Heart left ventricle (tissue), 16 donors: ENCODE measurements around the gene GGTLC3. TPM values are rescaled to one million over a fixed set of nuclear protein-coding genes. Genes with fewer than 3 reads are reported as not detected.
"Not testable (repeated sequence)": the region's sequence is repeated elsewhere in the genome, so short reads cannot be mapped to it uniquely, and the experiment has no call there.

ENCODE experiments used
- ATAC-seq, 4 donors: fragments of 200-7000 bp; cut with Tn5 transposase; one replicate each; pipeline ENCODE4 v1.9.1; 2020 to 2022; ENCODE audit warnings: moderate library complexity in 4 of 4, mild to moderate bottlenecking in 3 of 4, moderate number of reproducible peaks in 1 of 4
- DNase-seq, 5 donors: peaks; one replicate each; pipeline ENCODE4 v3.0.0-alpha.2; 2020
- H3K27ac ChIP-seq, 12 donors: fragments of 200-600 bp; sonication (generic) in 4 of 12; one replicate each; pipeline versions ENCODE4 v1.5.0 to v1.8.0; 2016 to 2022; ENCODE audit warnings: mild to moderate bottlenecking in 2 of 12
- H3K27me3 ChIP-seq, 9 donors: fragments of 200-600 bp; sonication (generic) in 2 of 9; one replicate each; pipeline versions ENCODE4 v1.5.1 to v1.8.0; 2016 to 2022; ENCODE audit warnings: mild to moderate bottlenecking in 3 of 9
- H3K36me3 ChIP-seq, 9 donors: fragments of 200-600 bp; sonication (generic) in 2 of 9; one replicate each; pipeline versions ENCODE4 v1.5.0 to v1.8.0; 2018 to 2022; ENCODE audit warnings: mild to moderate bottlenecking in 2 of 9
- H3K4me1 ChIP-seq, 12 donors: fragments of 200-600 bp; sonication (generic) in 4 of 12; one replicate each; pipeline versions ENCODE4 v1.5.0 to v1.8.0; 2016 to 2022; ENCODE audit warnings: mild to moderate bottlenecking in 3 of 12
- H3K4me3 ChIP-seq, 12 donors: fragments of 200-600 bp; sonication (generic) in 4 of 12; one replicate each; pipeline versions ENCODE4 v1.5.0 to v1.8.0; 2017 to 2022; ENCODE audit warnings: mild to moderate bottlenecking in 9 of 12, moderate library complexity in 4 of 12
- H3K9me3 ChIP-seq, 12 donors: fragments of 200-600 bp; sonication (generic) in 4 of 12; one replicate each; pipeline versions ENCODE4 v1.5.0 to v1.8.0; 2016 to 2022; ENCODE audit warnings: mild to moderate bottlenecking in 1 of 12
- WGBS, 4 donors: extraction: QIAGEN DNeasy Blood & Tissue Kit in 2 of 4; methylation state at CpG; one replicate each; pipeline versions ENCODE4 v1.1.5 to v1.1.7; 2013 to 2018; 5-methylcytosine and 5-hydroxymethylcytosine counted together
- intact Hi-C, 10 donors: fragments of 100-400 bp; cut with DNase I; formaldehyde crosslinking; loops; one replicate each; pipeline versions ENCODE4 v1.11.1 to v1.14.2; 2022
- polyA plus RNA-seq, 2 donors: library from polyadenylated mRNA; stranded (reverse); fragments of 200-250 nt; gene quantifications; one replicate each; pipeline ENCODE4 v1.2.3, GENCODE V29; 2013
- total RNA-seq, 9 donors: library from RNA; depleted of rRNA in 2 of 9; stranded (reverse); fragments of >200 nt in 2 of 9; fragmentation: NEBNext Ultra II Directional in 3 of 9; extraction: Animal tissue kit (Norgen Biotek cat#: 25700) in 3 of 9; gene quantifications; one replicate each; pipeline versions ENCODE4 v1.1.0 to v1.2.4, GENCODE V29; 2016 to 2023
- donor health status: ischemic (EF 13 %, LVEDD 7.1; RV severe dilation, severe dysfunction).
- donor health status: healthy with polysubstance abuse.
- donor health status: DM: no; HTN: yes; CAD: no.
- donor health status: DM: no; HTN: no; CAD: no.
- donor health status: ischemic (EF 25% LVEDD 6.9; RV normal size, moderate dysfunction).
- donor health status: ischemic (EF 25% LVEDD 5.7; RV mildly dilated, moderate dysfunction).
- donor health status: healthy.
- donor health status: DM: yes; HTN: yes; CAD: no.
- donor health status: ischemic (EF 35%, LVEDD 5.7; RV mildly dilated, moderate dysfunction).
- donor health status: nonischemic (EF 11% LVEDD 7.7; RV severe dilation, severe dysfunction).
- donor health status: DM: yes; HTN: yes; CAD: no.
- donor health status: PGD.
- donor health status: ischemic (EF 29% LVEDD 5.4; RV normal size, mild dysfunction).
- donor health status: nonischemic (EF 23%, LVEDD 6.1; RV moderate dilation, normal function).

GGTLC3 gene
- total and polyA plus RNA-seq, 11 donors = not detected

DNA sequence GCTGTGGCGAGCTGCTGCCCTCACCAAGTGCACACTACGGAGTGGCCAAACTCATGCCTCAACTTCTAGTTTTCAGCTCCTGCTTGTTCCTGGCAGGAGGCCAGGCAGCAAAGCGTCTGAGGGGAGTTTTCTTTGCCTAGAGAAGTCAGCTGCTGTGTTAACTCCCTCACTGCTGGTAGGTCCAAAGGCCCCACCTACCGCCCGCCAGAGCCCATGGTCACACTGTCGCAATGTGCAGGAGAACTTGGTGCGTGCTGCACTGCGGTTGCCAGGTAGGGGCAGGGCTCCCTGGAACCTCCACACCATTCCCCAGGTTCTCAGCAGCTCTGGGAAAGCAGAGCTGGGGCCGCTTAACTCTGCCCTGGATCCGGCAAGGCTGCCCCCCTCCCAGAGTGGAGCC, 5.6 kb downstream of the GGTLC3 start:
- DNase-seq, H3K4me3 ChIP-seq, H3K27ac ChIP-seq, H3K36me3 ChIP-seq, H3K27me3 ChIP-seq, ATAC-seq, H3K4me1 ChIP-seq, intact Hi-C loops, H3K9me3 ChIP-seq: not testable (repeated sequence)
- 39 to 68% (median 47%) methylated on average over 4 to 6 of the region's 10 CpGs for WGBS, 4 donors

DNA sequence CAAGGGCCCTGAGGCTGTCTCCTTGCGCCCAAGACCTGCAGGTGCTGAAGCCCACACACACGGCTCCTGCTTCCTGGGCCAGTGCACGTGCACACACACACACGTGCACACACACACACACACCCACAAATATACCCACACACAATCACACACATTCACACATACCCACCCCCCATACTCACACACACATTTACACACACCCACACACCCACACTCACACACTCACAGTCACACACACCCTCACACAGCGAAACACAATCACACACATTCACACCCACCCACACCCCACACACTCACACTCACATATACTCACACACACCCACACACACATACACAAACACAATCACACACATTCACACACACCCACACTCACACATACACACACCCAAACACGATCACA, 6.6 kb downstream of the GGTLC3 start:
- H3K9me3 ChIP-seq, ATAC-seq: not testable (repeated sequence)

DNA sequence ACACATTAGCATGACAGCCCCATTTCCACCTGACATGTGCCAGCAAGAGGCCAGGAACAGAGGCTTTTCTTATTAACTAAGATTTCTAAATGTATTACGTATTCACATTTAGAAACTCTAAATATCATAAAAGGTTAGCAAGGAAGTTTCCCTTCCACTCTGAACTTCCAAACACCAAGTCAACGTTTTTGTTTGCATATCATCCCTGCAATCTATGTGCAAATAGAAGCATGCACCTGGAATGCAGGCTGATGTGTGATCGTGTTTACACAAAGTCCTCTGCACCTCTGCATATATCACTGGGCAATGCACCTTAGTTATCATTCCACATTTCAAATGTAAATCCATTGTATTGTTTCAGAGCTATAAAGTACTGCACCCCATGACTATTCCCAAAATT, 21.7 kb downstream of the GGTLC3 start:
- H3K9me3 ChIP-seq, intact Hi-C loops, H3K4me3 ChIP-seq, ATAC-seq, H3K4me1 ChIP-seq, DNase-seq, H3K27me3 ChIP-seq, H3K36me3 ChIP-seq, H3K27ac ChIP-seq: not testable (repeated sequence)
- no CpG with 5 or more reads among the region's 3 CpGs for WGBS, 4 donors

More for the DNA sequence above, 6.6 kb downstream of the GGTLC3 start:
- 82 to 95% methylated on average over 5 to 6 of the region's 6 CpGs; no CpG with 5 or more reads in 2 of the 4 donors for WGBS, 4 donors
- H3K36me3 ChIP-seq, H3K4me1 ChIP-seq, H3K27me3 ChIP-seq, H3K4me3 ChIP-seq, intact Hi-C loops, DNase-seq, H3K27ac ChIP-seq: not testable (repeated sequence)

Other genes with a start within 250 kb of the GGTLC3 start
- 1 to 10 TPM in 4 of 9 donors, under 1 TPM in 2, not detected in 3; 0.66 to 2.1 (median 1.1) TPM for gene TMEM191B, start 9.6 kb upstream of the GGTLC3 start, total RNA-seq
- gene TMEM191B, start 9.6 kb upstream of the GGTLC3 start, polyA plus RNA-seq = under 1 TPM in 1 of 2 donors, not detected in 1; 0.65 TPM
- under 1 TPM in 8 of 9 donors, not detected in 1; 0.05 to 0.43 (median 0.26) TPM for gene RIMBP3, start 93.8 kb upstream of the GGTLC3 start, total RNA-seq
- gene RIMBP3, start 93.8 kb upstream of the GGTLC3 start, polyA plus RNA-seq = under 1 TPM in 1 of 2 donors, not detected in 1; 0.04 TPM